ENCODE data around the gene SPEM2. TPM values are rescaled to one million over a fixed set of nuclear protein-coding genes. Genes with fewer than 3 reads are reported as not detected.

The SPEM2 gene
- total RNA-seq, 1 donor from 2014 or later = not detected

- Histone ChIP-seq H3K4me3 (no peak overlapping the region), H3K27ac (no peak overlapping the region), H3K4me1 (no peaks in the 10 kb centered on the region), H3K9me3 (no peaks in the 10 kb centered on the region), H3K27me3 (no peaks in the 10 kb centered on the region), H3K36me3 (no peaks in the 10 kb centered on the region)
- intact Hi-C loops (cut with DNase I) = no loop called here
- no peak for TF ChIP-seq CTCF (IDR thresholded peaks at IDR 0.05)
- DNase-seq (ENCODE audit: low spot score in 2 of 2) = no peak
These were observed 1.6 kb downstream of the SPEM2 start for GRCh38 chr17:7426896-7427489.

- Histone ChIP-seq H3K4me1 (no peaks in the 10 kb centered on the region), H3K27ac (no peak overlapping the region), H3K36me3 (no peaks in the 10 kb centered on the region), H3K27me3 (no peaks in the 10 kb centered on the region), H3K9me3 (no peaks in the 10 kb centered on the region), H3K4me3 (no peak overlapping the region)
- no peak for DNase-seq (ENCODE audit: low spot score in 2 of 2)
- intact Hi-C loops (cut with DNase I) = no loop called here
- no peak for TF ChIP-seq CTCF (IDR thresholded peaks at IDR 0.05)
These were observed 2.1 kb downstream of the SPEM2 start for GRCh38 chr17:7427549-7427948.

GRCh38 chr17:7428557-7428956 lies 3.1 kb downstream of the SPEM2 start, which contains the start of gene SPEM3:
TSS of gene SPEM3 (plus strand) at chr17:7428857. CDS start at chr17:7428903, 46 bp downstream.
- intact Hi-C loops (cut with DNase I) = no loop called here
- DNase-seq (ENCODE audit: low spot score in 2 of 2) = no peak
- no peaks in the 10 kb centered on the region for H3K9me3 ChIP-seq
- H3K27ac ChIP-seq = no peak within 1 kb of the TSS
- no peaks in the 10 kb centered on the region for H3K4me1 ChIP-seq
- no peak within 1 kb of the TSS for H3K4me3 ChIP-seq
- H3K27me3 ChIP-seq = no peaks in the 10 kb centered on the region
- no peaks in the 10 kb centered on the region for H3K36me3 ChIP-seq
- TF ChIP-seq CTCF (IDR thresholded peaks at IDR 0.05) = no peak

GRCh38 chr17:7429722-7430121 lies 4.3 kb downstream of the SPEM2 start:
- Histone ChIP-seq H3K4me1 (no peaks in the 10 kb centered on the region), H3K4me3 (no peak overlapping the region), H3K9me3 (no peaks in the 10 kb centered on the region), H3K27ac (no peak overlapping the region), H3K36me3 (no peaks in the 10 kb centered on the region), H3K27me3 (no peaks in the 10 kb centered on the region)
- no peak for TF ChIP-seq CTCF (IDR thresholded peaks at IDR 0.05)
- DNase-seq (ENCODE audit: low spot score in 2 of 2) = no peak
- intact Hi-C loops (cut with DNase I) = no loop called here

GRCh38 chr17:7431231-7431630 lies 5.8 kb downstream of the SPEM2 start:
- intact Hi-C loops (cut with DNase I) = no loop called here
- H3K27me3 ChIP-seq = no peaks in the 10 kb centered on the region
- peaks cover under 1 to 9% of the 10 kb centered on the region in 2 donors for H3K4me1 ChIP-seq
- no peak for DNase-seq (ENCODE audit: low spot score in 2 of 2)
- no peak for TF ChIP-seq CTCF (IDR thresholded peaks at IDR 0.05)
- no peaks in the 10 kb centered on the region for H3K36me3 ChIP-seq
- H3K9me3 ChIP-seq = no peaks in the 10 kb centered on the region
- H3K4me3 ChIP-seq = no peak overlapping the region
- H3K27ac ChIP-seq = no peak overlapping the region

- TF ChIP-seq CTCF (IDR thresholded peaks at IDR 0.05) = no peak
- Histone ChIP-seq H3K4me1 (peaks cover 11 to 18% of the 10 kb centered on the region in 2 donors), H3K9me3 (no peaks in the 10 kb centered on the region), H3K36me3 (no peaks in the 10 kb centered on the region), H3K27me3 (no peaks in the 10 kb centered on the region), H3K4me3 (no peak overlapping the region), H3K27ac (no peak overlapping the region)
- intact Hi-C loops (cut with DNase I) = no loop called here
- DNase-seq (ENCODE audit: low spot score in 2 of 2) = no peak
These were observed 6.9 kb downstream of the SPEM2 start for GRCh38 chr17:7432296-7432695.
